GM21529 (cell line): ENCODE results near the gene ANKRD22.

Source experiments
- ATAC-seq: cut with Tn5 transposase; IDR thresholded peaks from one replicate; pipeline ENCODE4 v1.9.1; 2021; ENCODE audit not compliant: unreplicated experiment

Gene ANKRD22

DNA sequence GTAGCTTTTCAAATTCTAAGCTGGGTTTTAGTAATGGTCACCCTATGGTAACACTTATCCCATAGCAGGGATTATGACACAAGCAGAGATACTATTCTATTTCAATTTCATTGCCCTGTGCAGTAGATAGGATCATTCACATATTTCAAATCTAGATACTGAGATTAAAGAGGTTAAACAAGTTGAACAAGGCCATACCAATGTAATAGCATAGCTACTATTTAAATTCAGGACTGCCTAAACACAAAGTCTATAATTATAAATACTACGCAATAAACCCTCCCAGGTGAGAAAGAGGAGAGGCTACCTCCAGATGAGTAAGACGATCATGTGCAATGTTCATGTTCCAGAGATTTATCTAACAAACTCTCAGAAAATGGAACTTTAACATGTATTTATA lies 48.0 kb downstream of the ANKRD22 start:
- ATAC-seq: no peak

- ATAC-seq: no peak
These were observed 48.9 kb downstream of the ANKRD22 start, which contains the start of gene LIPM for GRCh38 chr10:88802523-88803285. TSS of gene LIPM (plus strand) at chr10:88802730. CDS start at chr10:88802897, 167 bp downstream.

GRCh38 chr10:88800152-88801125 lies 51.2 kb downstream of the ANKRD22 start:
- ATAC-seq: no peak

DNA sequence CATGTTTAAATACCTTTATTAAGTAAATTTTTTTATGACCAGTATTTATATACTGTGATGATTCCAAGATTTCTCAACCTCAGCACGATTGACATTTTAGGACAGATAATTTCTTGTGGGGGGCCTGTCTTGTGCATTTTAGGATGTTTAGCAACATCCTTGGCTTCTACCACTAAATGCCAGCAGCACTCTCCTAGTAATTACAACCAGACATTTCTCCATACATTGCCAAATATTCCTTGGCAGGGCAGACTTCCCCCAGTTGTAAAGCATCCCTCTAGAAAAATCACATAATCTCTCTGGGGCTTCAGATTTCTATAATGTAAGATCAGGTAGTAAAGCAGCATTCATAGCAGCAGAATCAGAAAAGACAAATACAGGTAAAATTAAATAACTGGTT lies 56.9 kb downstream of the ANKRD22 start:
- ATAC-seq: no peak

- peak; percentile 64 for ATAC-seq
These were observed 57.8 kb downstream of the ANKRD22 start for GRCh38 chr10:88793712-88794299.

DNA sequence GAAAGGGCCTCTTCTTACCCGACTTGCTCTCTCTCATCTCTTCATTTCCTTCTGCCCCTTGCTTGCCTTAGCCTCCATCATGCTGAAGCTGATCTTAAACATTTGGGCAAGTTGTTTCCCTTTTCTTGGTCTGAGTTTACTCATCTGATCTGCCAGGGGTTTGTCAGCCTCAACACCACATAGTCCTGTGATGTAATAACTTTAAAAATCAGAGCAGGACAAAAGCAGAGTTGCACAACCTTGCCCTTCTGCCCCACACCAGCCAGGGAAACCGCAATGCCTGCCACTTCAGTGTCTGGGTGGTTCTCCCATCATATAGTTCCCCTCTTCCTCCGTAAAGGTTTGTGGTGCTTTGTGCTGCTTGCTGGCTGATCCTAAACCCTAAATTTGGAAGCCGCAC lies 59.0 kb downstream of the ANKRD22 start:
- no peak for ATAC-seq

- no peak for ATAC-seq
These were observed 59.7 kb downstream of the ANKRD22 start for GRCh38 chr10:88791924-88792323.

DNA sequence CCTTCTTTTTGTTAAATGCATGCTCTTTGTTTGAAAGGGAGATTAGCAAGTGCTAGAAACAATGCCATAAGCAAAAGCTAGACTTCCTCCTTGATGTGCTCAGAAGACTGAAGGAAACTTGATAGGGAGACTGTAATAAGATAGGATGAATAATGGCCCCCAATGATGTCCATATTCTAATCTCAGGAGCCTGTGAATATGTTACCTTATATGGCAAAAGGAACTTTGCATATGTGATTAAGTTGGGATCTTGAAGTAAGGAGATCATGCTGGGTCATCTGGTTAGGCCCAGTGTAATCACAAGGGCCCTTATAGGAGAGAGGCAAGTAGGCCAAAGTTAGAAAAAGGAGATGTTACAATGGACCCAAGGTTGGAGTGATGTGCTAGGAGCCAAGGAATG lies 62.7 kb downstream of the ANKRD22 start:
- no peak for ATAC-seq

DNA sequence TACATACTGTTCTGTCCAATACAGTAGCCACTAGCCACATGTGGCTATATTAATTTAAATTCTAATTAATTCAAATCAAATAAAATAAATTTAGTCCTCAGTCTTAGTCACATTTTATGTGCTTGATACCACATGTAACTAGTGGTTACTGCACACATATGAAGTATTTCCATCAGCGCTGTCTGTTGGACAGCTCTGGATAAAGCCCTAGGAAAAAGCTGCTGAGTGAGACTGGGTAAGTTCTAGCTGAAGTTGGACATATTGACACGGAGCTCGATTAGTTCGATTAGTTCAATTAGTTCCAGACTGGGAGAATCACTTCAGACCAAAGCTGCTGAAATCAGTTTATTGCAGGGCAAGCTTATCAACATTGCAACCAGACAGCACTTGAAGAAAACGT lies 64.2 kb downstream of the ANKRD22 start:
- ATAC-seq: no peak

DNA sequence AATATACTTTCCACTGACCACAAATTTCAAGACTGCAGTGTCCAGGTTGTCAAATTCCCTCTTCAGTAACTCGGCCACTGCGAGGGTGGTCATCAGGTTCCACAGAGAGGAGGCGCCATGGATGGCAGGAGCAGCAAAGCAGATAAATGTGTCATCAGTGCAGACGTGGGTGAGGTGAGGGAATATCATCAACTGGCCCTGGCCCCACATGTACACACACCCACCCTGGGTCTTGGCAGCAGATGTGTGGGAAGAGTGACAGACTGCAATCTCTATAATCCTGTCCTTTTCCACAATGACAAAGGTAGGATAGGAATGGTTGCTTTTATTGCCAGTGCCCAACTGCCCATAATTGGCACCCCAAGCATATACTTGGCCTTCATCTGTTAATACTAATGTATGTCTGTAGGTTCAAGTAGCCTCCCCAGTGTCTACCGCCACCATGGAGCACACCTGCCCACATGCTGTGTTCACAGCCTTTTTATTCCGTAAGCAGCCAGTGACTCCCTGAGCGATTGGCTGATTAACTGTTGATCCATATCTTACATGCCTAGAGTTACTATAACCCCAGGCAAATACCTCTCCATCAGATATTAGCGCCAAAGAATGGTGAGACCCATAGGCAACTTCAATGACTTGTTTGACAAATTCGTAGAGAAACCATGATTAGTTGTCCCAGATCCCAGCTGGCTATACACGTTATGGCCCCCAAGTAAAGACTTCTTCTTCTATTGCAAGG lies 65.4 kb downstream of the ANKRD22 start:
- ATAC-seq: no peak

- ATAC-seq: no peak
These were observed 67.9 kb downstream of the ANKRD22 start for GRCh38 chr10:88783724-88784123.

DNA sequence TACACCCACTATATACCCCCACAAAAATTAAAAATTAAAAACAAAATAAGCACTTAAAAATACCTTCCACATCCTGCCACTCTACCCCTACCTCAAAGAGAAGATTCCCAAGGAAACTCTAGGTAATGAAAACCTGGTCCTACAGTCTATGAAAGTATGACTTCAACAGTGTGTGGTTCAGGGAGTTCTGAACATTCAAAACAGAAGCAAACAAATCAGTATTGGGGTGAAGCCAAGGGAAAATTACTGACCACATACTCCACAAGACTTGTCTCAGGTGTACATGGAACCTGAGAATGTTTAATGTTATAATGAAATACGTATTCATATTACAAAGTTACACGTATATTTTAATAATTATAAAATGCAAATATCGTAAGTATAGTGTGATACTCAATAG lies 69.4 kb downstream of the ANKRD22 start:
- ATAC-seq: no peak

DNA sequence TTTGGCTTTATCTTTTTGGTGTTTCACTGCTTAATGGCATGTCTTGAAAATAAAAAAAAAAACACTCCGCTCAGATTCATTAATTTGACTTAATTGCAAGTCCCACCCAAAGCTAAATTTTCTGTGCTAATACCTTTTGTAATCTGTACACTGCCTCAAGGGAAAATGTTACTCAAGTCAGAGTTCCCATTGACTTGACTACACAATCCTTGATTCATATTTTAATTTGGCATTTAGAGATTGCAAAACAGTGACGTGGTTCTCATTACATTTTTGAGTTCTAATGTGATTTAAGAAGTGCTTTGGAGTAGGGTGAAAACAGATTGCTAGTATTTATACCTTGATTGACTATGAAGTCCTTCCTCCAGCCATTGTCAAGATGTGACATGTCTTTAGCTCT lies 70.4 kb downstream of the ANKRD22 start:
- ATAC-seq: no peak
